ENCODE data around the gene PRKAR2B.

The PRKAR2B gene

GRCh38 chr7:107173191-107173590, 128.7 kb downstream of the PRKAR2B start:
- DNase-seq (ENCODE audit: low spot score) (no peak), ATAC-seq (ENCODE audit: low read depth) (no peak)
- Histone ChIP-seq H3K4me3 (ENCODE audit: severe bottlenecking) (no peak overlapping the region), H3K9me3 (ENCODE audit: severe bottlenecking) (no peaks in the 10 kb centered on the region), H3K27me3 (ENCODE audit: insufficient read depth, poor library complexity, severe bottlenecking) (no peaks in the 10 kb centered on the region), H3K27ac (ENCODE audit: poor library complexity, severe bottlenecking) (no peak overlapping the region), H3K4me1 (ENCODE audit: insufficient read depth, poor library complexity, severe bottlenecking) (peaks cover 2% of the 10 kb centered on the region), H3K36me3 (ENCODE audit: low read depth) (peaks cover 3% of the 10 kb centered on the region; the same call in 1 of the 2 replicates)
- TF ChIP-seq CTCF (IDR thresholded peaks at IDR 0.05; ENCODE audit: poor library complexity, severe bottlenecking), result no peak

GRCh38 chr7:107173691-107174406, 129.3 kb downstream of the PRKAR2B start:
- DNase-seq (ENCODE audit: low spot score), result no peak
- H3K27me3 ChIP-seq (ENCODE audit: insufficient read depth, poor library complexity, severe bottlenecking), result no peaks in the 10 kb centered on the region
- H3K9me3 ChIP-seq (ENCODE audit: severe bottlenecking), result no peaks in the 10 kb centered on the region
- no peak overlapping the region for H3K27ac ChIP-seq (ENCODE audit: poor library complexity, severe bottlenecking)
- H3K4me1 ChIP-seq (ENCODE audit: insufficient read depth, poor library complexity, severe bottlenecking), result peaks cover 2% of the 10 kb centered on the region
- H3K4me3 ChIP-seq (ENCODE audit: severe bottlenecking), result no peak overlapping the region
- no peak for TF ChIP-seq CTCF (IDR thresholded peaks at IDR 0.05; ENCODE audit: poor library complexity, severe bottlenecking)
- no peak for ATAC-seq (ENCODE audit: low read depth)
- H3K36me3 ChIP-seq (ENCODE audit: low read depth), result peaks cover 5% of the 10 kb centered on the region; the same call in 1 of the 2 replicates

- no peak for DNase-seq (ENCODE audit: low spot score)
- peaks cover 18% of the 10 kb centered on the region for H3K4me1 ChIP-seq (ENCODE audit: insufficient read depth, poor library complexity, severe bottlenecking)
- H3K4me3 ChIP-seq (ENCODE audit: severe bottlenecking), result no peak overlapping the region
- ATAC-seq (ENCODE audit: low read depth), result peak; percentile 91
- peaks cover 36% of the 10 kb centered on the region for H3K36me3 ChIP-seq (ENCODE audit: low read depth)
- peak overlapping the region; percentile 29 for H3K27ac ChIP-seq (ENCODE audit: poor library complexity, severe bottlenecking)
- no peaks in the 10 kb centered on the region for H3K27me3 ChIP-seq (ENCODE audit: insufficient read depth, poor library complexity, severe bottlenecking)
- TF ChIP-seq CTCF (IDR thresholded peaks at IDR 0.05; ENCODE audit: poor library complexity, severe bottlenecking), result no peak
- no peaks in the 10 kb centered on the region for H3K9me3 ChIP-seq (ENCODE audit: severe bottlenecking)
Measured at GRCh38 chr7:107179326-107180164, 135.0 kb downstream of the PRKAR2B start.

- no peaks in the 10 kb centered on the region for H3K9me3 ChIP-seq (ENCODE audit: severe bottlenecking)
- H3K27me3 ChIP-seq (ENCODE audit: insufficient read depth, poor library complexity, severe bottlenecking), result no peaks in the 10 kb centered on the region
- peaks cover 38% of the 10 kb centered on the region for H3K36me3 ChIP-seq (ENCODE audit: low read depth)
- H3K27ac ChIP-seq (ENCODE audit: poor library complexity, severe bottlenecking), result peak overlapping the region; percentile 29
- peak; percentile 79 for ATAC-seq (ENCODE audit: low read depth)
- peaks cover 18% of the 10 kb centered on the region for H3K4me1 ChIP-seq (ENCODE audit: insufficient read depth, poor library complexity, severe bottlenecking)
- no peak overlapping the region for H3K4me3 ChIP-seq (ENCODE audit: severe bottlenecking)
- no peak for TF ChIP-seq CTCF (IDR thresholded peaks at IDR 0.05; ENCODE audit: poor library complexity, severe bottlenecking)
- no peak for DNase-seq (ENCODE audit: low spot score)
Measured at GRCh38 chr7:107180378-107180777, 135.9 kb downstream of the PRKAR2B start.

Data from RWPE2 (cell line).